Measurements from ENCODE around the gene DCDC2C. TPM values are rescaled to one million over a fixed set of nuclear protein-coding genes. Genes with fewer than 3 reads are reported as not detected.

The DCDC2C gene
- total RNA-seq, 1 experiment from 2014 or later = not detected

- H3K36me3 ChIP-seq (ENCODE audit: low read depth) = no peaks in the 10 kb centered on the region
- no peaks in the 10 kb centered on the region for H3F3A ChIP-seq (ENCODE audit: insufficient read depth, low read depth)
- H3K79me2 ChIP-seq (ENCODE audit: low read depth) = no peaks in the 10 kb centered on the region
- no peak overlapping the region for H3K4me2 ChIP-seq
- BruUV-seq (replicated peaks) = no TSS peak
- H3K9me2 ChIP-seq (ENCODE audit: insufficient read depth) = no peaks in the 10 kb centered on the region
- CTCF ChIA-PET = no interaction called here
- no peak for DNase-seq
- no peak overlapping the region for H3K27ac ChIP-seq
- H3K27me3 ChIP-seq (ENCODE audit: insufficient read depth, low read depth) = peaks cover 99% of the 10 kb centered on the region
- H2AFZ ChIP-seq = no peak overlapping the region
- POLR2A ChIA-PET (ENCODE audit: unreplicated experiment) = no interaction called here
- no peaks in the 10 kb centered on the region for H3K9me3 ChIP-seq (ENCODE audit: insufficient read depth, low read depth)
- no peaks in the 10 kb centered on the region for H4K20me1 ChIP-seq (ENCODE audit: insufficient read depth)
- TF ChIP-seq CTCF (conservative IDR thresholded peaks at IDR 0.05) = no peak
- TF ChIP-seq EZH2 (IDR thresholded peaks at IDR 0.05; ENCODE audit: low read depth) = no peak
- intact Hi-C loops (cut with micrococcal nuclease; ENCODE audit: unreplicated experiment) = no loop called here
- no peak overlapping the region for H3K4me3 ChIP-seq
- no peaks in the 10 kb centered on the region for H3K4me1 ChIP-seq (replicated peaks; ENCODE audit: insufficient read depth)
These were observed 23.6 kb upstream of the DCDC2C start for GRCh38 chr2:3679616-3680393.

- Histone ChIP-seq H3F3A (ENCODE audit: insufficient read depth, low read depth) (no peaks in the 10 kb centered on the region), H2AFZ (no peak overlapping the region), H3K36me3 (ENCODE audit: low read depth) (no peaks in the 10 kb centered on the region), H3K27ac (no peak overlapping the region), H3K9me2 (ENCODE audit: insufficient read depth) (no peaks in the 10 kb centered on the region), H3K9me3 (ENCODE audit: insufficient read depth, low read depth) (no peaks in the 10 kb centered on the region), H3K4me1 (replicated peaks; ENCODE audit: insufficient read depth) (no peaks in the 10 kb centered on the region), H3K27me3 (ENCODE audit: insufficient read depth, low read depth) (peaks cover 99% of the 10 kb centered on the region), H3K4me2 (no peak overlapping the region), H3K4me3 (no peak overlapping the region), H4K20me1 (ENCODE audit: insufficient read depth) (no peaks in the 10 kb centered on the region), H3K79me2 (ENCODE audit: low read depth) (no peaks in the 10 kb centered on the region)
- no TSS peak for BruUV-seq (replicated peaks)
- DNase-seq = no peak
- intact Hi-C loops (cut with micrococcal nuclease; ENCODE audit: unreplicated experiment) = no loop called here
- TF ChIP-seq CTCF (conservative IDR thresholded peaks at IDR 0.05) = no peak
- no peak for TF ChIP-seq EZH2 (IDR thresholded peaks at IDR 0.05; ENCODE audit: low read depth)
- CTCF ChIA-PET = no interaction called here
- POLR2A ChIA-PET (ENCODE audit: unreplicated experiment) = no interaction called here
These were observed 22.6 kb upstream of the DCDC2C start for GRCh38 chr2:3680548-3681345.

DNA sequence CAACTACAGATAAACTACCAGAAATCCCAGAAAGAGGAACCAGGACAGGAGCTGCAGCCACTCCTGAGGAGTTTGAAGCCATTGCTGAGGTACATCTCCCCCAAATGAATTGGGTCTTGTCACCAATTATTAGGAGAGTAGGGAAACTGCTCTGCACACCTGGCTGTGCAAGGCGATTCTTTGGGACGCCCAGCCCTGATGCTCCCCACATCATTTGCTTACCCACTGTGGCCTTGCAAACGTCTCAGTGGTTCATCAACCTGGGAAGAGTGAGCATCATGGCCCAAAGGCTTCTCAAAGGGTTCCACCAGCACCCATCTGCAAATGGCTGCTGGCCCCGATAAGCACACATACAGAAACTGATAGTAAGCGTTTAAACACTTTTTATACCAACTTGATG, 21.8 kb upstream of the DCDC2C start:
- BruUV-seq (replicated peaks) = no TSS peak
- TF ChIP-seq CTCF (conservative IDR thresholded peaks at IDR 0.05) = no peak
- TF ChIP-seq EZH2 (IDR thresholded peaks at IDR 0.05; ENCODE audit: low read depth) = no peak
- POLR2A ChIA-PET (ENCODE audit: unreplicated experiment) = no interaction called here
- Histone ChIP-seq H3K27ac (no peak overlapping the region), H3K27me3 (ENCODE audit: insufficient read depth, low read depth) (peaks cover 95% of the 10 kb centered on the region), H4K20me1 (ENCODE audit: insufficient read depth) (no peaks in the 10 kb centered on the region), H3F3A (ENCODE audit: insufficient read depth, low read depth) (no peaks in the 10 kb centered on the region), H3K4me2 (no peak overlapping the region), H3K4me1 (replicated peaks; ENCODE audit: insufficient read depth) (no peaks in the 10 kb centered on the region), H3K9me2 (ENCODE audit: insufficient read depth) (no peaks in the 10 kb centered on the region), H2AFZ (no peak overlapping the region), H3K79me2 (ENCODE audit: low read depth) (no peaks in the 10 kb centered on the region), H3K36me3 (ENCODE audit: low read depth) (no peaks in the 10 kb centered on the region), H3K4me3 (no peak overlapping the region), H3K9me3 (ENCODE audit: insufficient read depth, low read depth) (no peaks in the 10 kb centered on the region)
- CTCF ChIA-PET = no interaction called here
- DNase-seq = no peak
- intact Hi-C loops (cut with micrococcal nuclease; ENCODE audit: unreplicated experiment) = no loop called here

Data from PC-9 (cell line).